22Rv1 (cell line): ENCODE measurements around the gene MAGI2.

Source experiments
- H3K27ac ChIP-seq: fragments of 450-650 bp; 2 replicates; pipeline ENCODE4 v1.5.1; 2017
- ZFX ChIP-seq: fragments of 450-650 bp; IDR thresholded peaks from 2 replicates; pipeline ENCODE4 v1.6.1; 2017; ENCODE audit warnings: antibody characterized with exemption, borderline replicate concordance
- TF ChIP-seq, protein P1 (sequence below): fragments of 450-650 bp; IDR thresholded peaks from 2 replicates; pipeline ENCODE4 v1.5.1; 2017; ENCODE audit warnings: mild to moderate bottlenecking

The MAGI2 gene

DNA sequence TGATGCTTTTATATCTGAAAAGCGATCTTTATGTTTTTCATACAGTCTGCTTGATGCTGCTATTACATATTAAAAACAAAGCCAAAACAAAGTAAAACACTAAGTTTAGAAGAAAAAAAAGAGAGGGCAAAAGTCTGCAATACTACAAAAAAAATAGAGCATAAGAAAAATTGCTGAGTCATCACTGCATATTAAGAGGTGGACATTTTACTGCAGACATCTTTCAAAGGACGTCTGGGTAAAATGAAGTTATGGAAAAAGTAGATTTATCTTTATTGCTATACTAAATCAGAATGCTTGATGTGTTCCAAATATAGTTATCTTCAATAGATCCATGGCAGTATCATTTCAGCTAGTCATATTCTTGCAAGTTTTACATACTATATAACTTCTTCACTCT lies 172.0 kb downstream of the MAGI2 start:
- TF ChIP-seq ZFX = no peak
- TF ChIP-seq, protein P1, sequence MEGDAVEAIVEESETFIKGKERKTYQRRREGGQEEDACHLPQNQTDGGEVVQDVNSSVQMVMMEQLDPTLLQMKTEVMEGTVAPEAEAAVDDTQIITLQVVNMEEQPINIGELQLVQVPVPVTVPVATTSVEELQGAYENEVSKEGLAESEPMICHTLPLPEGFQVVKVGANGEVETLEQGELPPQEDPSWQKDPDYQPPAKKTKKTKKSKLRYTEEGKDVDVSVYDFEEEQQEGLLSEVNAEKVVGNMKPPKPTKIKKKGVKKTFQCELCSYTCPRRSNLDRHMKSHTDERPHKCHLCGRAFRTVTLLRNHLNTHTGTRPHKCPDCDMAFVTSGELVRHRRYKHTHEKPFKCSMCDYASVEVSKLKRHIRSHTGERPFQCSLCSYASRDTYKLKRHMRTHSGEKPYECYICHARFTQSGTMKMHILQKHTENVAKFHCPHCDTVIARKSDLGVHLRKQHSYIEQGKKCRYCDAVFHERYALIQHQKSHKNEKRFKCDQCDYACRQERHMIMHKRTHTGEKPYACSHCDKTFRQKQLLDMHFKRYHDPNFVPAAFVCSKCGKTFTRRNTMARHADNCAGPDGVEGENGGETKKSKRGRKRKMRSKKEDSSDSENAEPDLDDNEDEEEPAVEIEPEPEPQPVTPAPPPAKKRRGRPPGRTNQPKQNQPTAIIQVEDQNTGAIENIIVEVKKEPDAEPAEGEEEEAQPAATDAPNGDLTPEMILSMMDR = no peak
- H3K27ac ChIP-seq = no peak overlapping the region

DNA sequence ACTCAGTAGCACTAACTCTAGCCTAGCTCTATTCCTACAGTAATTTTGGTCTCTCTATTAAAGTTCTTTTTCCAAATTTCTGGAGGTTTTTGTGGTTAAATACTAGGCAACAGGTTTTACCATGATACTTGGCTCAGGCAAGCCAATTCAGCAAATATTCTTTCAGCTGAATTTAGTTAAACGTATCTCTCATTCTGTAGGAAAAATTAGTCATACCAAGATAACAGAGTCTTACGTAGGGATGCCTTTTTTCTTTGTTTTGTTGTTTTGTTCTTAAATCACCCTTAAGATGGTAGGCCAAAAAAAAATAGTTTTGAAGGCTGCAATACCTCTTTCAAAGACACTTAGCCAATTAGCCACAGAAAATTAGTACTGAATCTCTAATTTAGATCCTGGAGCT lies 180.5 kb downstream of the MAGI2 start:
- H3K27ac ChIP-seq = no peak overlapping the region
- no peak for TF ChIP-seq ZFX
- TF ChIP-seq, protein P1 = no peak

DNA sequence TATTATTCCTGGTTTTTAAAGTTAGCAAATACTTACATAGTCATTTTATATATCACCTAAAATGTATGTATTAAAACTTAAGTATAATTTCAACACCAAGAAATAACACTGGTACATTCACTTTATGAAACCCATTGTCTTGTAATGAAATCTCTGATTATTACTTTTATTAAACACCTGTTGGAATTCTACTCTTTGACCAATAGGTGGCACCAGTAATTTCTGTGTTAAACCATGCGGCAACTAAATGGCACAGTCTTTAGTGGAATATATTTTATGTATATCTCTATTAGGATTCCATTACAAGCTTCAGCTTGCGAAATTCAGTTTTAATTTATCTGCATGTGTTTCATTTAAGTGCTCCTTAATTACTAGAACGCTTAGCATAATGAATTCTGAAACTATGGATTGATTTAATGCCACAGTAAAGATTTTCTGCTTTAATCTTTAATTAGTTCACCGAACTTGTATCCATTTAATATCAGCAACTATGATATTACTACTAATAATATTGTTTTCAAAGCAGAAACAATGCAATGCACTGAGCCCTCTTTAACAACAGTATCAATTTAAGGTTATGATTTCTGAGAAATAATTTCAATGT lies 181.3 kb downstream of the MAGI2 start:
- no peak for TF ChIP-seq ZFX
- TF ChIP-seq, protein P1 = peak; percentile 93
- no peak overlapping the region for H3K27ac ChIP-seq

- TF ChIP-seq, protein P1 = no peak
- no peak for TF ChIP-seq ZFX
- no peak overlapping the region for H3K27ac ChIP-seq
These were observed 184.7 kb downstream of the MAGI2 start for GRCh38 chr7:79268730-79269129.

GRCh38 chr7:79258826-79259225 lies 194.6 kb downstream of the MAGI2 start:
- no peak overlapping the region for H3K27ac ChIP-seq
- TF ChIP-seq, protein P1 = no peak
- no peak for TF ChIP-seq ZFX

DNA sequence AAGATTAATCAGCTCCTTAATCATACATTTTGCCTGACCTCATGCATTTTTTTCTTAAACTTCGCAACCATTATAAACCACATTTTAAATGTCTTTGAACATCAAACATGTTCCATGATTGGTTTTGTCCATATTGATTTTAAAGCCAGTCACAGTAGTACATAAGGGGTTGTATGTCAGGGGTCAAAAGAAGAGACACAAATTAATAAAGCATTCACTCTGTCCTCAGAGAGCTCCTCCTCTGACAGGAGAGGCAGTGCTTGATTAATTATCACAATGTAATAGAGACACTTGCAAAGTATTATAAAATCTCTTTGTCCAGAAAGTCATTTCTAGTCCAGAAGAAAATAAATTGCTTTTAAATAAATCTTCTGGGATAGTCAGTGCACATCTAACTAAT lies 195.5 kb downstream of the MAGI2 start:
- TF ChIP-seq, protein P1 = no peak
- TF ChIP-seq ZFX = no peak
- H3K27ac ChIP-seq = no peak overlapping the region

GRCh38 chr7:79245623-79246249 lies 207.7 kb downstream of the MAGI2 start:
- TF ChIP-seq, protein P1 = no peak
- TF ChIP-seq ZFX = no peak
- no peak overlapping the region for H3K27ac ChIP-seq
